CD1c-positive myeloid dendritic cell (primary cell): ENCODE data around the gene ANAPC2.
A peak's percentile ranks its signal among the peaks of the same experiment; 100 is the strongest.

Experiments
- DNase-seq: peaks from one replicate; pipeline ENCODE4 v3.0.0-alpha.2; 2016; ENCODE audit errors: extremely low spot score

Gene ANAPC2

DNA sequence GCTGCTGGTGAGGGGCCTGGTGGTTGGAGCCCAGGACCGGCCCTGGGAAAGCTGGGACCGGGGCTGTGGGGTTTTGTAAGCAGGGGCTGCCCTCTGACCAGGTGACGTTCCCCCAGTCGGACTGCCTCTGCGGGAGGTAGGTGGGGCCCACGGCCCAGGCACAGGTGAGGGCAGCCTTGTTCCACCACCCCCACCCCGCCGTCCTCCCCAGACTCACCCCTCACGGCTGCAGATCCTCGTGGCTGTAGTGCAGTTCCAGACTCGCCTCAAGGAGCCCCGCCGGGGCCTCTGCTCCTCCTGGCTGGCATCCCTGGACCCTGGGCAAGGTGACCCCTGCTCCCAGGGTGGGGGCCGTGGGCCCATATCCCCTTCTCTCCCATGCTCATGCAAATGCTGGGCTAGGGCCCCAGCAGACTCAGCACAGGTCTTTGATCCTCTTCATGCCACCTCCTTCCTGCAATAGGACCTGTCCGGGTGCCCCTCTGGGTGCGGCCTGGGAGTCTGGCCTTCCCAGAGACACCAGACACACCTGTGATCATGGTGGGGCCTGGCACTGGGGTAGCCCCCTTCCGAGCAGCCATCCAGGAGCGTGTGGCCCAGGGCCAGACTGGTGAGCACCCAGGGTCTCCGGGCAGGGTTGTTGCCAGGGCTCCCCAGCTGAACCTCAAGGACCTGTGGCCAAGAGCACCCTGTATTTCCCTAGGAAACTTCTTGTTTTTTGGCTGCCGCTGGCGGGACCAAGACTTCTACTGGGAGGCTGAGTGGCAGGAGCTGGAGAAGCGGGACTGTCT lies 27.0 kb upstream of the ANAPC2 start:
- DNase-seq = no peak

- no peak for DNase-seq
Measured at GRCh38 chr9:137214620-137215019, 26.3 kb upstream of the ANAPC2 start.

DNA sequence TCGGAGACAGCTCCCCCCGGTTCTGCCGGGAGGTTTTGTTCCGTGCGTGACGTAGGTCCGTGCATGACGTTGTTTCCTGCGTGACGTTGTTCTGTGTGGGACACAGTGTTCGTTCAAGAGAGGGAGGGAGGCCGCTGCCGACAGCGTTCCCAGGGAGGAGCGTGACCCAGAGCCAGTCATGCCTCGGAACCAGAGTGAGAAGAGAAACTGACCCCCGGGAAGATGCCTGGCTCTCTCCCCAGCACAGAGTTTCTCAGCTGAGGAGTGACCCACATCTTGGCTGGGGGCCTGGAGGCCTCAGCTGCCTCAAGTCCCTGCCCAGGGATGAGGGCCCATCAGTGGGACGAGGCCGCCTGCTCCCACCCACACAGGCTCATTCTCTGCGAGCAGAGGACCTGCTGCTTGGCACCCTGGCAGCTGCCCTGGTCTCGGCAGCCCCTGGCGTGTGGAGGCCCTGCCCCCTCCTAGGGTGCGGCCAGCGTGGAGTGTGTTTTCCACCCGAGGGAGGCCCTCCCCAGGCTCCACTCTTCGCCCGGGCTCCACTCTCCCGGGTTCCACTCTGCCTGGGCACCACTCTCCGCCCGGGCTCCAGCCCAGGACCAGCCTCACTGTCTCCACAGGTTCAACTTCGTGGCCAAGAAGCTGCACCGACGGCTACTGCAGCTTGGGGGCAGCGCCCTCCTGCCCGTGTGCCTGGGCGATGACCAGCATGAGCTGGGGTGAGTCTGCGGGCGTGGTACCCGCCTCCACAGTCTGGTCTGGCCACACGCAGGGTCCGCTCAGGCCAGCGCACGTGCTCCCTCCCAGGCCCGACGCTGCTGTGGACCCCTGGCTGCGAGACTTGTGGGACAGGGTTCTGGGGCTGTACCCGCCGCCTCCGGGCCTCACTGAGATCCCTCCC lies 25.1 kb upstream of the ANAPC2 start:
- no peak for DNase-seq

DNA sequence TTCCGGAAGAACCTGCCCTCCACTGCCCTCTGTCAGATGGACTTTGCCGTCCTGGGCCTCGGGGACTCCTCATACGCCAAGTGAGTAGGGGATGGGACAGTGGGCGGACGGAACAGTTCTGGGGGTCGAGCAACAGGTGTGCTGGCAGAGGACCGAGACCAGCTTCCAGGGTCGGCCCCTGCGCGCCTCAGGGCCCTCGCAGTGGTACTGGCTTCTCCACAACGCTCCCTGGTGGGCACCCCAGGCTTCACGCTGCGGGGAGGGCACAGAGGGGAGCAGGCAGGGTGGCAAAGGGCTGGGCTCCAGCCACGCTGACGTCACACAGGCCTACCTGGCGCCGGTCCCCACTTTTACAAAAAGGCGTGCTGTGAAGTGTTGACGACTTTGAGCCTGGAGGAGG lies 24.2 kb upstream of the ANAPC2 start:
- DNase-seq = no peak

DNA sequence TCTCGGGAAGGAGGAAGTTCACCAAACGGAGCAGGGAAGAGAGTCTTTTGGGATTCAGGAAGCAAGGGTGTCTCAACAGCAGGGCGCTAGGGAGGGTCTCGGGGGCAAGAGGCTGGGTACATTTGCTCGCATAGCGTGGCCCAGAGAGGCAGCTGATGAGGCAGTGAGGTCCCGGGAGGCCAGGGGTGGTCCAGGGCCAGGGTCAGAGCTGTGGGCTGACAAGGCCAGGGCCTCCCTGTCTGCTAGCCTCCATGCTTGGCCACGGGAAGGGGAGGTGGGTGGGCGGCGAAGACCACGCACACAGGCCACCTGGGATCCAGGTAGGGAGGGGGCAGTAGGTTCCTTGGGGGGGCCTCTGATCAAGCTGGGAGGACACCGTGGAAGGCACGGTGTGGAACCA lies 23.2 kb upstream of the ANAPC2 start:
- DNase-seq = no peak

DNA sequence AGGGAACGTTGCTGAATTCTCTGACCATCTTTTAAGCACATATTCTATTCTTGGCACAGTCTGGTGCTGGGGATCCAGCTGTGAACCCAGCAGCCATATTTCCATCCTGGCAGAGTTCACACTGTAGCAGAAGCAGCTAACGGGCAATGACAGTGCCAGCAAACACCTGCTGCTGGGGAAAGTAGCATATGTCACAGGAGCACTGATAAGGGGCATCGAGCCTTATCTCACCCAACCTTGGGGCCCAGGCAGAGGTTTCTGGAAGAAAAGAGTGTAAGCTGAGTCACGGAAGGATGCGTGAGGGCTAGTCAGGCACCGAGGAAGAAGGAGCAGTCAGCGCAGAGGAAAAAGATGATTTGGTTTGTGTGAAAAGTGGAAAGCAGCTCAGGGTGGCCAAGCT lies 18.2 kb upstream of the ANAPC2 start:
- no peak for DNase-seq

DNA sequence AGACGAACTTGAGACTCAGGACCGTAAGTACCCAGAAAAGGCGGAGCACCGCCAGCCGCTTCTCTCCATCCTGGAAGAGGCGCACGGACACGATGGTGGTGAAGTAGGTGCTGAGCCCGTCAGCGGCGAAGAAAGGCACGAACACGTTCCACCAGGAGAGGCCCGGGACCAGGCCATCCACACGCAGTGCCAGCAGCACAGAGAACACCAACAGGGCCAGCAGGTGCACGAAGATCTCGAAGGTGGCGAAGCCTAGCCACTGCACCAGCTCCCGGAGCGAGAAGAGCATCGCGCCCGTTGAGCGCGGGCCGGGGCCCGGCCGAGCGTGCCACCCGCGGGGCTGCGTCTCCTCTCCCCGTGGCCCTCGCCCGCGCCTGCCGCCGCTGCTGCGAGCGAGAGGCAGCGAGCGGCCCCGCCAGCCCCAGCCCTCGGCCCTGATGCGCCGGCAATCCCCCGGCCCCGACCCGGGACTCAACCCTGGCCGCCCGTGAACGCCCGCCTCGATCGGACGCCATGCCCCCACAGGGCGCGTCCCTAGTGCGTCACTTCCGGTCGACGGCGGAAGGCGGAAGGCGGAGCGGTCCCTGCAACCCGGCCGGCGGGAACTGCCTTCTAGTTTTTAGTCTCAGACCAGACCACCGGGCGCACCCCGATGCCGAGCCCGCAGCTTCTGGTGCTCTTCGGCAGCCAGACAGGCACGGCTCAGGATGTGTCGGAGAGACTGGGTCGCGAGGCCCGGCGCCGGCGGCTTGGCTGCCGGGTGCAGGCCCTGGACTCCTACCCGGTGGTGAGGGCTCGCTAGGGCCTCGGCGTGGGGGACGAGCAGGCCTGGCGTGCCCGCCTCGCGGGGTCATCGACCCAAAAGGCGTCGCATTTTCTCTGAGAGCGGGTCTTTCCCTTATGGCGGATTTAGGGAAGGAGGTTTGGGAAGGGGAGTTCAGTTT lies 17.0 kb upstream of the ANAPC2 start, which contains the start of the genes NDOR1 and TMEM203:
NDOR1 (plus strand) TSS at position 575 of the 944 bp plus-strand sequence; CDS start at position 653, 78 bp downstream.
TMEM203 (minus strand) TSS at position 523 of the 944 bp plus-strand sequence; CDS start at position 289, 234 bp downstream.
- DNase-seq = peak; percentile 96

GRCh38 chr9:137204731-137205125 lies 16.4 kb upstream of the ANAPC2 start:
- no peak for DNase-seq

DNA sequence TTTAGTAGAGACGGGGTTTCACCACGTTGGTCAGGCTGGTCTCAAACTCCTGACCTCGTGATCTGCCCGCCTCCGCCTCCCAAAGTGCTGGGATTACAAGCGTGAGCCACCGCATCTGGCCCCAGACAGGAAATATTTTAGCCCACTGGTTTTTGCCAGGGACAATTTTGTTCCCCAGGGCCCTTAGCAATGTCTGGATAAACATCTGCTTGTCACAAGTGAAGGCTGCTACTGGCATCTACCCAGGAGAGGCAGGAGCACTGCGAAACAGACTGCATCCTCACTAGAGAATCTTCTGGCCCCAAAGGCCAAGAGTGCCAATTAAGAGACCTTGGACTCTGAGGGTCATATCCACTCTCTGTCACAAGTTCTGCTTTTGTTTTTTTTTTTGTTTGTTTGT lies 14.6 kb upstream of the ANAPC2 start:
- no peak for DNase-seq

- DNase-seq = no peak
Measured at GRCh38 chr9:137201205-137201868, 13.0 kb upstream of the ANAPC2 start.

DNA sequence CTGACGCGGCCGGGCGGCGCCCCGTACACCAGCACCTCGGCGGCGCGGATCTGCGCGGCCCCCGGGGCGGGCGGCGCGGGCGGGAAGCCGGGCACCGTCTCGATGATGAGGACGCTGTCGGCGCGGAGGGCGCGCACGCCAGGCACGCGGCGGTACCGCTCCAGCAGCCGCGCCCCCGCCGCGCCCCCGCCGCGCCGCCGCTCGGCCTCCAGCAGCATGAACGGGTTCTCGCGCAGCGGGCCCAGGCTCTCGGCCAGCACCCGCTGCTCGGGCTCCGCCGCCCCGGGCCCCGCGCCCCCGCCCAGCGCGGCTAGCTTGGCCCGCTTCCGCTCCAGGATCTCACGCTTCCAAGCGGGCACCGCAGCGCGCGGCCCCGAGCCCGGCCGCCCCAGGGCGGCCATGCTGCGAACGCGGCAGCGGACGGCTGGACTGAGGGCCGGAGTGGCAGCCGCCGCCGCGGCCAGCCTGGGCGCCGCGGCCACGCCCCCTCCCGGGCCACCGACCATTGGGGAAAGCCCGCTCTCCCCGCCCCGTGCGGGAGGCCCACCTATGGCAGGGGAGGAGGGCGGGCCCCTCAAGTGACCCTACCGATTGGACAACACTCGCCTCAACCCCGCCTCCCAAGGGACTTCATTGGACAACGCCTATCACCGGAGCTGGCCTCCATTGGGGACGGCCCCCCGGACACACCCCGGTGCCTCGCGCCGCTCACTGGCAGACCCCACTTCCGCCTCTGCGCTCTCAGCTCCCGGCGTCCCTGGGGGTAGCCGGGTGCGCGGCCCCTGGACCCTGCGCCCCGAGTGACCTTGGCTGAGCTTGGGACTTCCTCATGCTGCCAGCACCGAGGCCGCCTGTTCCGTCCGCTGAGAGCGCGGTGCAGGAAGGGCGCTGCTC lies 12.2 kb upstream of the ANAPC2 start, which contains the start of gene TPRN:
TPRN (minus strand) TSS at position 431 of the 894 bp plus-strand sequence; CDS start at position 401, 30 bp downstream.
- peak; percentile 99 for DNase-seq

GRCh38 chr9:137199411-137200121 lies 11.2 kb upstream of the ANAPC2 start:
- no peak for DNase-seq

GRCh38 chr9:137198902-137199283 lies 10.5 kb upstream of the ANAPC2 start:
- no peak for DNase-seq

DNA sequence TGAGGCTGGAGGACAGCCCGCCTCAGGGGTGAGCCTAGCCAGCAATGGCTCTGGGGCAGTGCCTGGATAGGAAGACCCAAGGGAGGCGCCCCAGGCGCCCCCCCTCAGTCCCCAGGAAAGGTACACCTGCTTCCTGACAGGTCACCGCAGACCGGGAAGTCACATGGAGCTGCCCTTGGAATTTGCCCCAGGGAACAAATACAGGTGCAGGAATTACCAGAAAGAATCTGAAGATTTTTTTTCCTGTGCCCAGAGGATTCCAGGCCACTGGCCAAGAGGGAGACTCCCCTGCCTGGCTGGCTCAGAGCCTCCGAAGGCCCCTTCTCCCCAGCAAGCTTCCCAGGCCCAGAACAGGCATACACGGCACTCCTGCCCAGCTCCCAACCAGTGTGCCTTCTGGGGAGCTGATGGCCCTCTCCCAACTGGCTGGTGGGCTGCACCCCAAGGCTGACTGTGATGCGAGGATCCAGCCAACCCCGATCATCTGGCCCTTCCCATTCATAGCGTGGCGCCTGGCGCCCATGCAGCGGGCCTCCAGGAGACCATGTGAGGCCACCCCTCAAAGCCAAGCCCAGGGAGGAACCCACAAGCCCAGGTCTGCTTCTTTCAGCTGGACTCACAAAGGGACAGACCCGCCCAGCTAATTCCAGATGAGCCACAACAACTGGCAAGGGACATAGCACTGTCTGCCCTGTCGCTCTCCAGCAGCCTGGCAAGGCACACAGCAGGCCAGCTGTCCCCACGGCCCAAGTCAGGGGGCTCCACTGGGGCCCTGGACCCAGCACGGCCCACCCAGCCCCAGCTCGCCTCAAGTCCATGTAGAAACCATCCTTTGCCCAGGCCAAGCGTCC lies 9.9 kb upstream of the ANAPC2 start:
- DNase-seq = no peak

DNA sequence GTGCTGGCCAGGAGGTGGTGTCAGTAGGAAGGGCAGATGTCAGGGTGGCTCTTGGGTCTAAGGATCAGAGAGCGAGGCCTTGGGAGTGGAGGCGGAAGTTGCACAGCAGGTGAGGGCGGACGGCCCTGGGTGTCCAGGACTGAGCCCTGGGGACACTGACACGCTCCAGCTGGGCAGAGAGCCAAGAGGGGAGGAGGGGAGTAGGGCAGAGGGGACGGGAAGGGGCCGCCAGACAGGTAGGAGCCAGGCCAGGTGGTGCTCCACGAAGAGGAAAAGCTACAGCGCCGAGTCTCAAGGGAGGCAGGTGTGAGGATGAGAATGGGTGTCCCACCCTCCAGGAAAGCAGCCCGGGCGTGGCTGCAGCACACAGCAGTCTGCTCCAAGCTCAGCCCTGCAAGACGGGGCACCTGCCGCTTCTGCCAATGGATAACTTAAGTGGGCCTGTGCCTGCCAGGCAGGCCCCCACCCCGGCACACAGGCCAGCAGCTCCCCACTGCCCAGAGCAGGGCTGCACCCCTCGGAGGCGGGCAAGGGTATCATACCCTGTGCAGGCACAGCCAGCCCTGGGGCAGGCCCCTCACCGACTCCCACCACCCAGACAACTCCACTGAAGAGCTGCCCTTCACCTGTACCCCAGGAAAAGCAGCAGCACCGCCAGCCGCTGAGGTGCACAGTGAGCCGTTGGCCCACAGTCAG lies 7.3 kb upstream of the ANAPC2 start:
- DNase-seq = no peak

DNA sequence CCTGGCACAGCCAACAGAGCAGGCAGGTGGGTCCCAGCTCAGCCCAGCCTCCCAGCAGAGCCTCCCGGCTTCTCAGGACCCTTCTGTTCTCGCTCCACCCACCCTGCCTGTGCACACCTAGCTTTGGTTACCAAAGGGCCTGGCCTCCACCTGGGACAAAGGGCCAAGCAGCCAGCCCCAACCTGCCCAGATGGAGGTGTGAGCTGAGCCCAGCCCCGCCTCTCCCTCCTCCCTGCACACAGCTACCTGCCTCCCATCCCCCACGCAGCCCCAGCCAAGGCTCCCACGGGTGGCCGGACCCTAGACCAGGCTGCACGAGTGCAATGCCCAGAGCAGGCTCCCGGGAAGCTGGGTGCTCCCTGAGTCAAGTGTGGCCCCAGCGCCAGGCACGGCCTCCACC lies 6.5 kb upstream of the ANAPC2 start:
- DNase-seq = no peak

DNA sequence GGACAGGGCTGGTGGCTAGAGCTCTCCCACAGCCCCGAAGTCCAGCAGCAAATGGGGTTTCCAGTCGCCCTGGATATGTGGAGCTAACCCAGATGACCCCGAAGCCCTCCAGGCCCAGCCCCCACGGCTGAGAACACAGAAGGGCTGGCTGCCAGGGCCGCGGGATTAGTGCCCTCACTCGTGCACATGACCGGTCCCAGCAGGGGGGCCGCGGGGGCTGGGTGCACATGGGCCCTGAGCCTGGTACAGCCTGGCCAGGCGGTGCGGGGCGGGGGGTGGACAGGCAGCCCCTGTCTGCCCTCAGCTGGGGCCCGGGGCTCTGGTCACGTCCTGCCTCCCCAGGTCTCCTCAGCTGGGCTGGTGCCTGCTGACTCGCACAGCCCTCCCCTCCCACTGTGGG lies 6.0 kb upstream of the ANAPC2 start:
- DNase-seq = no peak

DNA sequence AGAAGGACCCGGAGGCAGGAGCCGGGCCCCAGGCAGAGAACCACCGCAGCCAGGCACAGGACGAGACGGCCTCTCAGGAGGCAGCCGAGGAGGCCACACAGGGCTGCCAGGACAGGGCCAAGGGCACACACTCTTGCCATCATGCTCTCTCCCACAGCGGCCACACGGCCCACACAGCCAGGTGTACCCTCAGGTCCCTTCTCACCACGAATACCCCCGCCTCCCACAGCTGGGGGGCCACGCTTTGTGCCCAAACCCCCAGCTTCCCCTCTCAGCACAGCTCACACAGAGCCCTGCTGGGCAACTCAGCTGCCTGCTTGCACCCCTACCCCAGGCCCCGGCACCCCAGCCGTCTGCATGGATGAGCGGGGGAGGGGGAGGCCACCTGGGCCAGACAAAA lies 5.4 kb upstream of the ANAPC2 start:
- no peak for DNase-seq
